HCEC 1CT (cell line): ENCODE data around the gene CDKL5.

Experiments used
- DNase-seq: peaks from one replicate; pipeline ENCODE4 v3.0.0-alpha.2; 2017

The CDKL5 gene

GRCh38 chrX:18702362-18703195 lies 277.2 kb downstream of the CDKL5 start:
- peak; percentile 36 for DNase-seq
